ENCODE data around the gene GRK3.

DNA sequence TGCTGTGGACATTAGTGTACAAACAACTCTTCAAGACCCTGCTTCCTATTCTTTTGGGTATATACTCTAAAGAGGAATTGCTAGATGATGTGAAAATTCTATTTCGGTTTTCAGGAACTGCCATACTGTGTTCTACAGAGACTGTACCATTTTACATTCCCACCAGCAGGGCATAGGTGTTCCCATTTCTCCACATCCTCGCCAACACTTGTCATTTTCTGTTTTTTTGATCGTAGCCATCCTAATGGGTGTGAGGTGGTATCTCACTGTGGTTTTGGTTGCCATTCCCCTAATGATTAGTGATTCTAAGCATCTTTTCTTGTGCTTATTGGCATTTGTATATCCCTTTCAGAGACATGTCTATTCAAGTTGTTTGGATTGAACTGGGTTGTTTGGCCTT lies 29.8 kb upstream of the GRK3 start:
- TF ChIP-seq, protein P1, sequence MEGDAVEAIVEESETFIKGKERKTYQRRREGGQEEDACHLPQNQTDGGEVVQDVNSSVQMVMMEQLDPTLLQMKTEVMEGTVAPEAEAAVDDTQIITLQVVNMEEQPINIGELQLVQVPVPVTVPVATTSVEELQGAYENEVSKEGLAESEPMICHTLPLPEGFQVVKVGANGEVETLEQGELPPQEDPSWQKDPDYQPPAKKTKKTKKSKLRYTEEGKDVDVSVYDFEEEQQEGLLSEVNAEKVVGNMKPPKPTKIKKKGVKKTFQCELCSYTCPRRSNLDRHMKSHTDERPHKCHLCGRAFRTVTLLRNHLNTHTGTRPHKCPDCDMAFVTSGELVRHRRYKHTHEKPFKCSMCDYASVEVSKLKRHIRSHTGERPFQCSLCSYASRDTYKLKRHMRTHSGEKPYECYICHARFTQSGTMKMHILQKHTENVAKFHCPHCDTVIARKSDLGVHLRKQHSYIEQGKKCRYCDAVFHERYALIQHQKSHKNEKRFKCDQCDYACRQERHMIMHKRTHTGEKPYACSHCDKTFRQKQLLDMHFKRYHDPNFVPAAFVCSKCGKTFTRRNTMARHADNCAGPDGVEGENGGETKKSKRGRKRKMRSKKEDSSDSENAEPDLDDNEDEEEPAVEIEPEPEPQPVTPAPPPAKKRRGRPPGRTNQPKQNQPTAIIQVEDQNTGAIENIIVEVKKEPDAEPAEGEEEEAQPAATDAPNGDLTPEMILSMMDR (IDR thresholded peaks at IDR 0.05): no peak
- no peak for TF ChIP-seq POLR2A (IDR thresholded peaks at IDR 0.05)
